Transverse colon (tissue), 4 donors: Measurements from ENCODE around the gene HPCAL1.

Experiments used
- CTCF ChIP-seq, 5 experiments: fragments of 200-600 bp in 3 of 5; fragments of 450-650 bp in 2 of 5; sonication (generic) in 3 of 5; IDR thresholded peaks; 1 replicate in 2 of 5; 2 replicates in 3 of 5; pipeline ENCODE4 v1.5.1; 2016 to 2017; ENCODE audit warnings: antibody characterized with exemption in 5 of 5, inconsistent platforms in 3 of 5, mild to moderate bottlenecking in 2 of 5, moderate library complexity in 1 of 5
- EP300 ChIP-seq: sonication (generic); formaldehyde crosslinking; IDR thresholded peaks from one replicate; pipeline ENCODE4 v1.6.1; 2017; ENCODE audit warnings: antibody characterized with exemption, low read depth
- POLR2A ChIP-seq: fragments of 450-650 bp; IDR thresholded peaks from one replicate; pipeline ENCODE4 v1.6.1; 2016; ENCODE audit warnings: antibody characterized with exemption, mild to moderate bottlenecking, moderate library complexity
- POLR2AphosphoS5 ChIP-seq, 3 donors: sonication (generic); formaldehyde crosslinking; IDR thresholded peaks; one replicate each; pipeline ENCODE4 v1.6.1; 2016; ENCODE audit warnings: antibody characterized with exemption in 3 of 3

GRCh38 chr2:10347562-10347948 lies 44.9 kb downstream of the HPCAL1 start:
- TF ChIP-seq POLR2A: no peak
- TF ChIP-seq CTCF (IDR thresholded peaks at IDR 0.05): no peak
- no peak for TF ChIP-seq EP300
- no peak for TF ChIP-seq POLR2AphosphoS5 (IDR thresholded peaks at IDR 0.05)
